Activated T-cell treated with anti-CD3 and anti-CD28 coated beads, Interleukin-2, amount 50 U/mL, for 72 hours (primary cell): ENCODE data around the gene B3GNT5. TPM values are rescaled to one million over a fixed set of nuclear protein-coding genes. Genes with fewer than 3 reads are reported as not detected.

Experiments used
- ATAC-seq, 2 donors: fragments of 150-1000 bp; cut with Tn5 transposase; replicated peaks in 1 of 2; 2 replicates each; pipeline ENCODE4 v1.10.0; 2021; ENCODE audit warnings: moderate library complexity in 2 of 2, mild to moderate bottlenecking in 1 of 2
- DNase-seq, 2 donors: peaks; one replicate each; pipeline ENCODE4 v3.0.0; 2021 to 2022; ENCODE audit warnings: mixed read lengths in 1 of 2
- H3K27ac Mint-ChIP-seq: one replicate; pipeline ENCODE4 v1.8.0; 2022; ENCODE audit warnings: mild to moderate bottlenecking, moderate library complexity, mixed read lengths
- H3K27me3 Mint-ChIP-seq: one replicate; pipeline ENCODE4 v1.8.0; 2022; ENCODE audit warnings: low read depth, mixed read lengths
- H3K36me3 Mint-ChIP-seq, 2 donors: one replicate each; pipeline ENCODE4 v1.8.0; 2022; ENCODE audit warnings: mixed read lengths in 2 of 2, mild to moderate bottlenecking in 1 of 2; ENCODE audit not compliant: insufficient read depth in 2 of 2
- H3K4me1 Mint-ChIP-seq: one replicate; pipeline ENCODE4 v1.8.0; 2022; ENCODE audit warnings: low read depth, mixed read lengths
- H3K4me3 Mint-ChIP-seq, 2 donors: one replicate each; pipeline ENCODE4 v1.8.0; 2022; ENCODE audit warnings: mild to moderate bottlenecking in 2 of 2, mixed read lengths in 2 of 2, moderate library complexity in 2 of 2
- H3K9me3 Mint-ChIP-seq, 2 donors: one replicate each; pipeline ENCODE4 v1.8.0; 2022; ENCODE audit warnings: mixed read lengths in 2 of 2
- total RNA-seq, 2 donors: library from RNA; stranded (reverse); gene quantifications; one replicate each; pipeline ENCODE4 v1.2.3, GENCODE V29; 2022

B3GNT5 gene
- total RNA-seq, 2 donors from 2014 or later: 14.4 to 17.3 TPM

DNA sequence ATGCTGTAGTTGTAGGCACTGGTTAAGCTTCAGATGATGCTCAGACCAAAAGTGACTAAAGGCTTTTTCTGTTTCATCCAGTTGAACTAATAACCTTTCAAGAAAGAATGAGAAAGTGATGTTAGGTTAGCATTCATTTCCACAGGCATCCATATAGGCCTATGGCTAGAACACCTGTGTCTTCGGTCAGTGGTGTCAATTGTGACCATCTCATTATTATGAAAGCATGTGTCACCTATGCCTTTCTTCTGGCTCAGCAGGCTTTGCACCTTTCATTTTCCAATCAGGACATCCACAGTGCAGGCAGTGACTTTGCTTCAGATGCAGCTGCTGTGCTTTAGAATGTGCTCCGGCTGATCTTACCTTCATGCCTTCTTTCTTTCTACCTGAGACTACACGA lies 57.9 kb downstream of the B3GNT5 start:
- Mint-ChIP-seq H3K9me3 (no peaks in the 10 kb centered on the region), H3K36me3 (no peaks in the 10 kb centered on the region), H3K4me1 (peaks cover 36% of the 10 kb centered on the region), H3K27ac (no peak overlapping the region), H3K27me3 (no peaks in the 10 kb centered on the region), H3K4me3 (no peak overlapping the region)
- DNase-seq: no peak
- no peak for ATAC-seq

- H3K4me1 Mint-ChIP-seq: peaks cover 21% of the 10 kb centered on the region
- H3K9me3 Mint-ChIP-seq: no peaks in the 10 kb centered on the region
- H3K27me3 Mint-ChIP-seq: peaks cover under 1% of the 10 kb centered on the region
- H3K27ac Mint-ChIP-seq: no peak overlapping the region
- DNase-seq (no peak), ATAC-seq (no peak)
- H3K4me3 Mint-ChIP-seq: no peak overlapping the region
- H3K36me3 Mint-ChIP-seq: no peaks in the 10 kb centered on the region
Measured at GRCh38 chr3:183312433-183312832, 59.4 kb downstream of the B3GNT5 start.

DNA sequence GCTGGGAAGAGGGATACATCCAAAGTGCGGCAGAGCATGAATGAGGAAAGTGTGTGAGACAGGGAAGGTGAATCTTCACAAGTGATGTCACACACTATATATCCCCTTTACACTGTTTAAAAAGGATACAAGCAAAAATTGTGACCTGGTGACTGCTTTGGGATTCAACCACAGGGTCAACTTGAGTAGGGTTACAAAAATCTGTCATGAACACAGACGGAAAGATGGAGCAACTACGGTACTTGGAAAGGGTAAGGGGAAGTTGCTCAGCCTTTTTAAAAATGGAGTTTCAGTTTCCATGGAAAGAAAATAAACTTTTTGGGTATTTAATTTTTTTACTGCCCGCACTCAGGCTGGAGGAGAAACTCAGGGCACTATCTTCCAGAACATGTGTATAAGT lies 60.3 kb downstream of the B3GNT5 start:
- Mint-ChIP-seq H3K4me3 (no peak overlapping the region), H3K27ac (no peak overlapping the region), H3K9me3 (no peaks in the 10 kb centered on the region), H3K36me3 (no peaks in the 10 kb centered on the region), H3K27me3 (peaks cover 8% of the 10 kb centered on the region), H3K4me1 (peaks cover 13% of the 10 kb centered on the region)
- DNase-seq: no peak
- no peak for ATAC-seq

DNA sequence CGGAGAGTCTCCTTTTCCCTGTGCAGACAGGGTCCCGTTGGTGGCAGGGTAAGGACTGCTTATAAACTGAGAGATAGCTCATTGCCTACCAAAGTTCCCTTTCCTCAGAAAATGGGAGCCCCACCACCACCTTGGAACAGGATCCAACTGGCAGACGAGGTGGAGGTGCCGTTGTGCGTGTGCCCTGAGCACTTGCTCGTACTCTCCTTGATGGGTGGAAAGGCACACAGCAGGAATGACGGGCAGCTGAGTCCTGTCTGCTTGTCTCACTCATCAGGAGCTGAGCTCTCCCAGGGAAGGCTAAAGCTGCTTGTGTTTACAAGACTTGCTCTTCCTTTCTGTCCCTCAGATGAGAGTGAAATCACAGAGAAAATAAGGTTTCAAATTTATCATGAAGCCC lies 60.7 kb downstream of the B3GNT5 start:
- peaks cover 8% of the 10 kb centered on the region for H3K27me3 Mint-ChIP-seq
- H3K9me3 Mint-ChIP-seq: no peaks in the 10 kb centered on the region
- no peak for ATAC-seq
- no peak overlapping the region for H3K27ac Mint-ChIP-seq
- H3K4me1 Mint-ChIP-seq: peaks cover 15% of the 10 kb centered on the region
- H3K4me3 Mint-ChIP-seq: no peak overlapping the region
- no peak for DNase-seq
- no peaks in the 10 kb centered on the region for H3K36me3 Mint-ChIP-seq

DNA sequence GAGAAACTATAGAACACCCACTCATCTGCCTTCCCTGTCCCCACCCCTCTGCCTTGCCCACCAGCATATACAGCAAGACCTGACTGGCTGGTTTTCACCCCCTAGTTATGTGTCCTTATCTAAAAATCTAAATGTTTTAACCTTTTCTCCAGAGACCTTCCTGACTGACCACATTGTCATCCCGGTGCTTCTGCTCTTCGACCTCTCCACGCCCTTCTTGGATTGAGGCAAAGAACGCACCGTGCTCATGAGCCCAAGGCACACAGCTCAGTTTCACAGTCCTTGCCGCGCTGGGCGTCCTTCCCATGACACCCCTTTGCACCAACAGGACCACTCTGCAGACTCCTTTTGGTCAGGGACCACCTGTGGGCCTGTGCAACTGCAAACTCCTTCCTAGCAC lies 62.7 kb downstream of the B3GNT5 start:
- Mint-ChIP-seq H3K27me3 (peaks cover 8% of the 10 kb centered on the region), H3K4me3 (no peak overlapping the region), H3K36me3 (no peaks in the 10 kb centered on the region), H3K9me3 (no peaks in the 10 kb centered on the region), H3K4me1 (peaks cover 26% of the 10 kb centered on the region), H3K27ac (no peak overlapping the region)
- ATAC-seq: no peak
- no peak for DNase-seq

GRCh38 chr3:183317271-183317670 lies 64.2 kb downstream of the B3GNT5 start:
- Mint-ChIP-seq H3K9me3 (no peaks in the 10 kb centered on the region), H3K27ac (no peak overlapping the region), H3K27me3 (peaks cover 8% of the 10 kb centered on the region), H3K4me3 (no peak overlapping the region), H3K36me3 (no peaks in the 10 kb centered on the region), H3K4me1 (peaks cover 26% of the 10 kb centered on the region)
- DNase-seq (no peak), ATAC-seq (no peak)

- no peaks in the 10 kb centered on the region for H3K9me3 Mint-ChIP-seq
- peaks cover 8% of the 10 kb centered on the region for H3K27me3 Mint-ChIP-seq
- H3K4me3 Mint-ChIP-seq: no peak overlapping the region
- H3K27ac Mint-ChIP-seq: no peak overlapping the region
- H3K36me3 Mint-ChIP-seq: no peaks in the 10 kb centered on the region
- ATAC-seq (no peak), DNase-seq (no peak)
- peaks cover 22% of the 10 kb centered on the region for H3K4me1 Mint-ChIP-seq
Measured at GRCh38 chr3:183317886-183318865, 65.1 kb downstream of the B3GNT5 start.

DNA sequence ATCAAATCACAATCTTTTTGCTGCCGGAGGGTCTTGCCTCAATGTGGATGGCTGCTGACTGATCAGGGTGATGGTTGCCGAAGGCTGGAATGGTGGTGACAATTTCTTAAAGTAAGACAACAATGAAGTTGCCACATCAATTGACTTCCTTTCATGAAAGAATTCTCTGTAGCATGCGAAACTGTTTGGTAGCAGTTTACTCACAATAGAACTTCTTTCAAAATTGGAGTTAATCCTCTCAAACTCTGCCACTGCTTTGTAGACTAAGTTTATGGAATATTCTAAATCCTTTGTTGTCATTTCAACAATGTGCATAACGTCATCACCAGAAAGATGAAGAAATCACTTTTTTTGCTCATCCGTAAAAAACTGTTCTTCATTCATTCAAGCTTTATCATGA lies 65.8 kb downstream of the B3GNT5 start:
- no peak overlapping the region for H3K27ac Mint-ChIP-seq
- H3K27me3 Mint-ChIP-seq: peaks cover 8% of the 10 kb centered on the region
- H3K4me3 Mint-ChIP-seq: no peak overlapping the region
- no peak for DNase-seq
- H3K36me3 Mint-ChIP-seq: no peaks in the 10 kb centered on the region
- peaks cover 19% of the 10 kb centered on the region for H3K4me1 Mint-ChIP-seq
- H3K9me3 Mint-ChIP-seq: no peaks in the 10 kb centered on the region
- ATAC-seq: no peak

- ATAC-seq: no peak
Measured at GRCh38 chr3:183319371-183319770, 66.3 kb downstream of the B3GNT5 start.

More at GRCh38 chr3:183319371-183319770, 66.3 kb downstream of the B3GNT5 start:
- Mint-ChIP-seq H3K4me3 (peak overlapping the region in 1 of 2 donors; percentile 17), H3K27ac (peak overlapping the region; percentile 0), H3K4me1 (peaks cover 14% of the 10 kb centered on the region), H3K36me3 (no peaks in the 10 kb centered on the region), H3K27me3 (peaks cover 8% of the 10 kb centered on the region), H3K9me3 (no peaks in the 10 kb centered on the region)
- no peak for DNase-seq

Other genes starting within 250 kb of the B3GNT5 start
- 10 to 100 TPM; 35.5 to 40.8 TPM for gene MCCC1, start 153.8 kb upstream of the B3GNT5 start, total RNA-seq
- gene LAMP3, start 90.5 kb upstream of the B3GNT5 start, total RNA-seq: 10 to 100 TPM; 14.7 to 19.8 TPM
- gene MCF2L2, start 175.4 kb downstream of the B3GNT5 start, total RNA-seq: 10 to 100 TPM in 1 of 2 donors, 1 to 10 TPM in 1; 7.6 to 11.5 TPM